SK-MEL-5 (cell line): ENCODE data around the gene FRMD1. TPM values are rescaled to one million over a fixed set of nuclear protein-coding genes. Genes with fewer than 3 reads are reported as not detected.

Source experiments
- DNase-seq: peaks from one replicate; pipeline ENCODE4 v3.0.0-alpha.2; 2016; ENCODE audit warnings: low read depth, low spot score
- in situ Hi-C: cut with HindIII; loops from 2 replicates; pipeline ENCODE4 v1.10.0; 2016; ENCODE audit warnings: low sequenced_read_pairs, high pct_unique_total_duplicates, low pct_unique_long_range_greater_than_20kb
- total RNA-seq: library from RNA; depleted of rRNA; stranded (reverse); fragments of >200 nt; shearing (Covaris generic); gene quantifications from 2 replicates; pipeline ENCODE4 v1.2.3, GENCODE V29; 2014

The FRMD1 gene
- total RNA-seq, 1 experiment from 2014 or later = not detected

DNA sequence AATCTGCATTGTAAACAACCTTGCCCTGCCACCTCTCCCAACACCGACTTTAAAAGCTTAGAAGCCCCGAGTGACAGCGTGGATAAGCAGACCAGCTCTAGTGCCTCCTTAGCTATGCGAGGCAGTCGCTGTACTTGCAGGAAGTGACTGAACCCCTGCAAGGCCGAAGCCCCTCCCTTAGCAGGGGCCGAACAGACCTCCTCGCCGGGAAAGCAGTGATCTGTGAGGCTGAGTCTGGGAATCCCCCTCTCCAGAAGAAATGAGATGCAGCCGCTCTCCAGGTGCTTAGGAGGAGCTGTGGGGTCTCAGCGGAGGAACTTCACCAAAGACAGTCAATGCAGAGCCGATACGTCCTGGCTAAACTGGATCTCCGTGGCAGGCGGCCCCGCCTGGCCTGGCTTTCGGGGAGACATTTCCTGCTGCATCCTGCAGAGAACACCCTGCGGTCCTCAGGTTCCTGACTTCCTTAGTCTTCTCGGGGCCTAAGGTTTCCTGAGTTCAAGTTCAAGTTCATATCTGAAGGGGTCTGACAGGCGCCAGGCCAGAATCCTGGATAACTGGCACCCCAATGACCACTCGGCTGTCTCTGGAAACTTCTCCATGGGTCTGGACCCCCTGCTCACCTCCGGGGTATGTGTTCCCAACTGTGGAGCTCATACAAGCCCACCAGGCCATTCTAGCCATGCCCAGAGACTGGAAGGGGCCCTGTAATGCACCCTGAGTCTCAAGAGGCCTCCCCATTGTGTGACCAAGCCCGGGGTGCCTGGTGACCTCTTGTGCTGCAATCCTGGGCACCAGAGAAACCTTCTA is 20.4 kb upstream of the FRMD1 start:
- DNase-seq = no peak
- in situ Hi-C loops = no loop called here

DNA sequence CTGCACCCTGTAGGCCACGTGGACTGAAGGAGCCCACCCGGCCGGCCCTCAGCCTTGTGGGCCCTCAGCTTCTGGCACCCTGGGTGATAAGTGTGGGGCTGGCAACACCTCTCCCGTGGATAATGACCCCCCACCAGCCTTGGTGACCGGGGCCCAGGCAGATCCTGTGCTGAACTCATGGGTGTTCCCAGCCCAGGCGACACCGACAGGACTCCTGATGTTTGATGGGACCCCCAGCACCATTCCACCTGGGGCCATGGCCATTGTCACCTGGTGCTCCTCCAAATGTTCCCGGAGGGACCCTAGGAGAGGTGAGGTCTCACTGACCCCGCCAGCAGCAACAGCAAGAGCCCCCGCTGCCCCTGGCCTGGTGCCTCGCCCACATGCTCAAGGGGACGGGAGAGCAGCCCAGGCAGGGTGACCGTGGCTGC is 19.4 kb upstream of the FRMD1 start:
- in situ Hi-C loops = no loop called here

DNA sequence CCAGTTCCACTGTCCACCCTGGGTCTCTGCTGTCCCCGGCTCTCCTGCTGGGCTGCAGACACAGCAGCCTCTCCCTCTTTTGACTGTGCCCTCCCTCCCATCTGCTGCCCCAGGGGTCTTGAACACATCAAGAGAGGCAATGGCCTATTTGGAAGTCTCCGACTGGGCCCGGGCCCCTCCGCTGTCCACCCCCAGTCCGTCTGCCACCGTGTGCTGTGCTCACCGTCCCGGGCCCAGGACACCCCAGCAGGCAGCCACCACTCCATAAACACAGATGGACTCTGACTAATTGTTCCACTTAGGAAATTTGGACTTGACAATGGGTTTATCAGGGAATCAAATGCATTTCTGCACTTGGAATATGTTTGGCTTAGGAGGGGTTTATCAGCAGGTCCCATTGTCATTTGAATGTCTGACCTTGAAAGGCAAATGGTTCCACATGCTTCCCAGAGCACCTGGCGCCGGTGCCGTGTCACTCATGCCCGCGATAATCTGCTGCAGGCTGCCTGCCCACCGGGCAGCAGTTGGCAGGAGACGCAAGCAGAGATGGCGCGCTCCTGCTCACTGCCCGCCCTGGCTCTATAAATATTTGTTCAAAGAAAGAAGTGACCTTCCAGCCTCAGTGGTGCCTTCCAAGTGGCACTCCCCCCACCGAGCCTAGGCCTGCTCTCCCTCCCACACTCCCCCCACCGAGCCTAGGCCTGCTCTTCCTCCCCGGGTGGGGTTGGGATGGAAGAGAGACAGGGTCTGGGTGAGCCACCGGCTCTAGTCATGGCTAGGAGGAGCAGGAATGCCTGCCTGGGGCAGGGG is 18.8 kb upstream of the FRMD1 start:
- DNase-seq = no peak
- in situ Hi-C loops = no loop called here

More for the DNA sequence above, 19.4 kb upstream of the FRMD1 start:
- no peak for DNase-seq

DNA sequence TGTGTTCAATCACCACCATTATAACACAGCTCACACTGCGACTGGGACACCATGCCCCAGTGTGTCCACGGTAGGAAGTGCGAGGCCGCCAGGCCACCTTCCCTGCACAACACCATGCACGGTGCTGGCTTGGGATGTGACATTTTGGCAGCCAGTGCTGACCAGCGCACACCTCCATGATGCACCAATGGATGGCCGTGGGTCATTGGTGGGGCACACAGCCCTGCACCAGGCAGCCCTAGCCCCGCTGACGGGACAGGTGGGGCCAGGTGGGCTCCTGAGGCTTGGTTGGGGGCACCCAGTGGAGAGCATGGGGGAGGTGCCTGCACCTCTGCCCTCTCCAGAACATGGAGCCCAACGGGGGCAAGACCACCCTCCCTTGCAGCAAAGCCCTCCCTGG is 18.2 kb upstream of the FRMD1 start:
- in situ Hi-C loops = no loop called here
- DNase-seq = no peak

DNA sequence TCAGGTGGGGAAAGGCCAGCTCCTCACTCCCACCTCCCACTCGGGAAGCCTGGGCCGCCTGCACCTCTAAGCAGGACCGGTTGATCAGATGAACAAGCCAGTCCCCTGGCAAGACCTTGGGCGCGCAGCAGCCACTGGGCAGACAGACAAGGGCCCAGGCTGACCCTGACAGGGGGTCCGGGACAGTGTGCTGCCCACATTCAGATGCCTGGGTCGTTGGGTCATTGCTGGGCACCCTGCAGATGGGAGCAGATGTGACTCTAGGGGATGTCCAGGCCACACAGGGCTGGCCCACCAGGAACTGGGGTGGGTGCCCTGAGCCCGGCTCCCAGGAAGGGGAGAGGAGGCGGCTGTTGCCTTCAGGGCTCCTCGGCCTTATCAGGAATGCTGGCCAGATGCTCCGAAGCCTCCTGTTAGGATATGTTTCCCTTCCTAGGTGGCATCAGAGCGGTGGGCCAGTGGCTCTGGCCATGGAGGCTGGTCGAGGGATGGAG is 17.3 kb upstream of the FRMD1 start:
- in situ Hi-C loops = no loop called here
- no peak for DNase-seq

DNA sequence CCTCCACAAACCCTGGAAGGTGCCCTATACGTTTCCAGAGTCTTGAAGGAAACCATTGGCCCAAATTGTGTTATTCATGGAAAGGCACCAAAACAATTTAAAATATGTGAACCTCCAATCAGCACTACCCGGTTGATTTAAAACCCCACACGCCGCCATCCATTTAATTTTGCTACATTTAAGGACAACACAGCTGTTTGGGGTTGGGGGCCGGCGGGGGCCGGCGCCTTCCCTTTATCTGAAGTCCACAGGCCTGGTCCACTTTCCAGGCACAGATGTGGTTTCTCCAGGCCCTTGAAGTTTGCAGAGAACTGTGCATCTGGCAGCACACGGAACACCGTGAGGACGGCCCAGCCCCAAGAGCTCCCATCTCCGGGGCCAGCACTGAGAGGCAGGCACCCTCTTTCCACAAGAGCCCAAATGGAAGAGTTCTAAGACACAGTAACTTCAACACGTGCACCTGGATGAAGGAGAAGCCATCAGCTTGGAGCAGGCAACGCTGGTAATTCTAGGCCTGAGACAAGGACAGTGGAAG is 16.8 kb upstream of the FRMD1 start:
- in situ Hi-C loops = no loop called here
- DNase-seq = no peak

DNA sequence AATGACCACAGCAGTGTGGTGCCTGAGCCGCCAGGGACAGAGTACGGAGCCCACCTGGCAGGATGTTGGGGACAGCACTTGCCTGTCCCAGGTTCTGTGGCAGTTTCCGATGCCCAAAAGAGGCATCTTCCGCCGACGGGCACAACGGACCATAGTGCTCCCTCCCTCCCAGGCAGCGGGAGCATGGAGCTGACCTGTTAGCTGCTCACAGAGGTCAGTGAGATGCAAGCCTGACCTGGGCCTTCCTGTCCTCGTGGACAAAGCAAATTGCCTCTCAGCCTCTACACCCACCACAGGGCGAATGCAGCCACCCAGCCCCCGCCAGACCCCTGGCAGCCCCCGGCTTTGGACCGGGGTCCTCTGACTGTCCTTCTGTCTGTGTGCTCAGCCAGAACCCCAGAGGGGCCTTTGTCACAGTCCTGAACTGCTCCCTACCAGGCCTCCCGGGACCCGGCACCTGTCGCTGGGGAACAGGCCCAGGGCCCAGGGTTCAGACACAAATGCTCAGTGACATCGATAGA is 16.2 kb upstream of the FRMD1 start:
- DNase-seq = no peak
- in situ Hi-C loops = no loop called here

DNA sequence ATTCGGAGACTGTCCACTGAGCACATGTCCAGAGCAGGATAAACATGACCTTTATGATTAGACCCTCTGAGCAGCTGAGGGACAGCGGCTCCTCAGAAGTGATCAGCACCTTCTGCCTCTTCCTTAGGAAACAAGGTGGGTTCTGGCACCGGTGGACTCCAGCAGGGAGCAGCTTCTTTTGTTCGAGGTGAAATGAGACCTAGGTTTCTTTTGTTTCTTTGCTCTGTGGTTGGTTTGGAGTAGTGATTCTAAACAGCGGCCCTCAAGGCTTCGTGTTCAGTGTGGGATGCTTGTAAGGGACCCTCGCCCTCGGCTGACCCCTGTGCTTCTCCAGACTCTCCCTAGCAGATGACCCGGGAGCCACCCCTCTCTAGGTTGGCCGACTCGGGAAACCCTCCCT is 14.6 kb upstream of the FRMD1 start:
- in situ Hi-C loops = no loop called here
- DNase-seq = no peak

DNA sequence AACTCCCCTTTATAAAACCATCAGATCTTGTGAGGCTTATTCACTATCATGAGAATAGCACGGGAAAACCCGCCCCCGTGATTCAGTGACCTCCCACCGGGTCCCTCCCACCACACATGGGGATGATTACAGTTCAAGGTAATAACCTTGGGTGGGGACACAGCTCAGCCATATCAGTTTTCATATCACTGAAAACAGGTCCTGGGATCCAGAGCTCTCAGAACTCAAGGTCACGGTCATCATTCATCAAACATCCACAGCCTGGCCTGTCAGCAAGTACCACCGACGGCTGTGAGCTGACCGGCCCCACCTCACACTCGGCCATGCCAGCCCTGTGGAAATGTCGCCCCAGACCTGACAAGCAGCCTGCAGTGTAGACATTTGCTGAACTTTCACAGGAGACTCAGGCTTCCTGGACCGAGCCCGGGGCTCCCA is 14.1 kb upstream of the FRMD1 start:
- DNase-seq = no peak
- in situ Hi-C loops = no loop called here

DNA sequence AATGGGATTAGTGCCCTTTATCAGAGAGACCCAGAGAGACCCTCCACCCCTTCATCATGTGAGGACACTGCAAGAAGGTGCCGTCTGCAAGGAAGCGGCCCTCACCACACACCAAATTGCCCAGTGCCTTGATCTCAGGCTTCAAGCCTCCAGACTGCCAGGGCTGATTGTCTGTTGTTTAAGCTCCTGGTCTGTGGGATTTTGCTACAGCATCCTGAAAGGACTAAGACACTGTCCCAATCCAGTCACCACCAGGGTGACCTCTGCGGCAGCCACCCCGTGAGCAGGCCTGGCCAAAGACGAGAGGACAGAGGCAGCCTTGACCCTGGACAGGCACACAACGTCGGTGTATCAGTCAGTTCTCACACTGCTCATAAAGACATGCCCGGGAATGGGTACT is 13.5 kb upstream of the FRMD1 start:
- DNase-seq = no peak
- in situ Hi-C loops = no loop called here

DNA sequence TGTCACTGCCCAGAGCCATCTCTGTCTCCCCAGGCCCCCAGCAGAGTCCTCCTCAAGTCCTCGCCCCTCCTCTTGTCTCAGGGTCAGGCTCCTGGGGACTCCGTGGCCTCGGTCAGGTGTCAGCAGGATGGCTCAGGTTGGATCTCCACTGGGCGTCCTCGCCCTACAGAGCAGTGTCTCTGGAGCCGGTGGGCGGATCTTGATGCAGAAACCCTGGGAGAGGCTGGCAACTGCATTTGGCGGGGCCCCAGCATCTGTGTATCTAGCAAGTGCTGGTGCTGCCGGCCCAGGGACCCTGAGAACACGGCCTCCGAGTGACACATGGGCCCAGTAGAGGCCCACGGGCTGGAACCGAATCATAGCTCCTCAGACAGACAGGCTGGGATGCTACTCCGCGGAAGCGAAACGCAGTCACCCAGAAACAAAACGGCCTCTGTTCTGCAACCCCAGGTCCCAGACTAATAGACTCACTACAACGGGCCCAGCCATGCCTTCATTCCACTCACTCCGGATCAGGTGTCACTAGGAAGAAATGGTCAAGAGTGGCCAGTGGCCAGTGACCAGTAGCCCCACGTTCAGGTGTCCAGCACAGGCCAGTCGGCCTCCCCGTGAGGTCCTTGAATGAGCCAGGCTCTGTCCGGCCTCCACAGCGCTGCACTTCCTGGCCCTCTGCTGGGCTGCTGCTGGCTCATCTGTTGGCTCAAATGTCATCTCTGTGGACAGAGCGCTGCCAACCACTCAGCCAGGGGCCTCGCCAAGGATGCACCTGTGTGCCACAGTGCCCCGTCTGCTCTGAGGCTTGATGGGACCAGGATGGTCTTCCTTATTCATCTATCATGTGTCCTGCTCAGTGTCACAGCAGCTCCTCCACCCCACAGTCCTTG is 12.6 kb upstream of the FRMD1 start:
- in situ Hi-C loops = no loop called here
- no peak for DNase-seq

DNA sequence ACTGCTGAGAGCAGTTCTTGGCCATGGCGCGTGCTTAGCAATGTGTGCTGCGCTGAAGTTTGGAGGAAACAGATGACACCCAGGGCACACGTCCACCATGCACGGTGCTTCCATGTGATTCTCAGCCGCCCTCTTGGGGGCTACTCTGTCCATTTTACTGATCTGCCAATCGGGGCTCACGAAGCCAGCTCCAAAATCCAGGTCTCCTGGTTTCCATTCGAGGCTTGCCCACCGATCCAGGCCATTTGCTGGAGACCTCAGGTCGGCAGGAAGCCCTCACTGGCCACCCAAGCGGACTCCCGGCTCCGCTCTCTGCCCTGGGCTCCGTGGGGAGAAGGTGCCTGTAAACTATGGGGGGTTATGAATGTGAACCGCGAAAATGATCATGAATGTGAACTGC is 11.7 kb upstream of the FRMD1 start:
- no peak for DNase-seq
- in situ Hi-C loops = no loop called here

DNA sequence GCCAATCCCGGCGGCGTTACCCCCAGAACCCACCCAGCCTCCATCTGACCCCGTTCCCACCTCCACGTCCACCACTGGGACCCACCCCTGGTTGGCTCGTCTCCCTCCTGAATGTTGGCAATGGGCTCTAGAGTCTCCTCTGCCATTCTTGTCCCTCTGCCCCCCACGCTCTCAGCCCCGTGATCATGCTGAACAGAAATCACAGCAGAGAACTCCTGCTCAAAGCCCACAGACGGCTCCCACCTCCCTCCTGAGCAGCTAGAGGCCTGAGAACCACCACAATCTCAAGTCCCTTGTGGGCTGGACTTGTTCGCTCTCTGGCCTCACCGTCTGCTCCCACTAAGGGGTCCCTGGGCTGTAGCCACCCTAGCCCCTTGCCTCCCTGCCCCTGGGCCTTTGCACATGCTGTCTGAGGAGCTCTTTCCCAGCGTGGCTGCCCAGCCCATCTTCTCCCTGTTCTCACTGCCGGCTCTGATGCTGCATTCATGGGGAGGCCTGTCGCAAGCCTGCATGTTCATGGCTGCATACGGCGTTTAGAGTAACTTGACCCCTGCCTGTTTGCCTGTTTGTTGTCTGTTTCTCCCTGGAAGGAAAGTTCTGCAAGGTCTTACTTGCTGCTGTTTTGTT is 11.2 kb upstream of the FRMD1 start:
- DNase-seq = no peak
- in situ Hi-C loops = no loop called here

DNA sequence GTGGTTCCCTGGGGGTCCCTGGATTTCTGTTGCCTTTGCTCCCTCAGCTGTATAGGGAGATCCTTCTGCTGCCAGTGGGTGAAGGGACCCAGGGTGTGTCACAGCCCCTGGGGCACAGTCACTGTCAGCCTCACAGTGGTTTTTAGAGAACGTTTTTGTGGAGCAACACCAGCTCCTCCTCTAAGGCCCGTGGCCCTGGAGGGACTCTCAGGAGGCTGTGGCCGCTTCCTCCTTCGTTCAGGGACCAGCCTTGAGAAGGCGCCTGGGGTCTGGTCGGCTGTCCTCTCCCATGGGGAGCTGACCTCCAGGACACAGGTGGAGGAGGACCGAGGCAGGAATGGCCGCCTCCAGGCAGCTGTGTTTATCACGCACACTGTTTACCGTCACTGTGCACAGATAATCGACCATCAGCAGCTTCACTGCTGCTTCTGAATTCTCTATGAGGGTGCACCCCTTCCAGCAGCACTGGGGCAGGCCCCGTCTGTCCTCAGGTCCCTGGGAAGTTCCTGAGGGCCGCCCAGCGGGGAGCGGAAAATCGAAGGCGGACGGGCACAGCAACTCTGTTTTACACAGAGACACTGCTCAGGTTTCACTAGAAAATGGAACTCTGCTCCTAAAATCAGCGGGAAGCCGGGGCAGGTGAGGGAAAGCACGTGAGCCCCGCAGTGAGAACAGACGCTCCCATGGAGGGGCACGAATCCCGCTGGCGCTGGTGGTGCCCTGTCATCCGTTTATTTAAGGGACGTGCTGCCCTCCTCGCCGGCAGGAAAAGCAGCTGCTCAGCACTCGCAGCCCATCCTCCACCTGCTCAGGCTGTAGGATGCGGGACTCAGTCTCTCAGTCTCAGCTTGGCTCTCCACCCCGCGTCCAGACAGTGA is 10.4 kb upstream of the FRMD1 start:
- in situ Hi-C loops = no loop called here
- no peak for DNase-seq

DNA sequence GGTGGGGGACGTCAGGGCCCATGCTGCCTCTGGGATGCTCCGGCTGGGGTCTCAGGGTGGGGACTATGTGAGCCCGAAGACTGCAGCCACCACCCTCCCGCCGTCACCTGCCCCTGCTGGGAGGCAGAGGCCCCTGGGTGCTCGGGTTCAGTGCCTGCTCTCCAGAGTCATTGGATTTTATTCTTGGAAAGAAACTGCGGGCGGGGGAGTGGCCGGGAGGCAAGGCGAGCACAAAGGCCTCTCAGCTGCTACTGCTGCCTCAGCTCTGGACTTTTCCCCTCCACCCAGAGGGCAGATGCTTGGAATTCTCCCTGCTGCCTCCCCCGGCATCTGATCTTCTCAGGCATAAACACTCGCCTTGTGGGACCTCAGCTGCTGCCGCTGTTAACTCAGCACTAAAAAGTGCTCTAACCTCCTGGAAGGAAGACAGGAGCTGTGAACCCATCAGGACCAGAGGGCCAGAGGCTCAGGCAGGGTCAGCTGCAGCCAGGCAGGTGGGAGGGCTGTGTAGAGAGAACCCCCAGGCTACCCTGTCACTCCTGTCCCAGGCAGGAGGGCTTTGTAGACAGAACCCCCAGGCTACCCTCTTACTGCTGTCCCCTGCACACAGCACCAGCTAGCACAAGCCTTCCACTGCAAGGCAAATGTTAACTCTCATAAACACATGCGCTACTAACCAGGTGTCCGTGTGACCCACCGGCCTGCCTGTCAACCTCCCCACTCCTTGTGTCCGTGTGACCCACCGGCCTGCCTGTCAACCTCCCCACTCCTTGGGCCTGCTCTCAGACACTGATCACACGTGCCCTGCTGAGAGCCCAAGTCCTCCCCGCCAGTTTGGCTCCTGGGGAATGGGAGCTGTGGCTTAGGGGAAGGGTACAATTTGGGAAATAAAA is 9.4 kb upstream of the FRMD1 start:
- peak; percentile 58 for DNase-seq
- in situ Hi-C loops = no loop called here
